ENCODE results near the gene BCORL1.

The BCORL1 gene

DNA sequence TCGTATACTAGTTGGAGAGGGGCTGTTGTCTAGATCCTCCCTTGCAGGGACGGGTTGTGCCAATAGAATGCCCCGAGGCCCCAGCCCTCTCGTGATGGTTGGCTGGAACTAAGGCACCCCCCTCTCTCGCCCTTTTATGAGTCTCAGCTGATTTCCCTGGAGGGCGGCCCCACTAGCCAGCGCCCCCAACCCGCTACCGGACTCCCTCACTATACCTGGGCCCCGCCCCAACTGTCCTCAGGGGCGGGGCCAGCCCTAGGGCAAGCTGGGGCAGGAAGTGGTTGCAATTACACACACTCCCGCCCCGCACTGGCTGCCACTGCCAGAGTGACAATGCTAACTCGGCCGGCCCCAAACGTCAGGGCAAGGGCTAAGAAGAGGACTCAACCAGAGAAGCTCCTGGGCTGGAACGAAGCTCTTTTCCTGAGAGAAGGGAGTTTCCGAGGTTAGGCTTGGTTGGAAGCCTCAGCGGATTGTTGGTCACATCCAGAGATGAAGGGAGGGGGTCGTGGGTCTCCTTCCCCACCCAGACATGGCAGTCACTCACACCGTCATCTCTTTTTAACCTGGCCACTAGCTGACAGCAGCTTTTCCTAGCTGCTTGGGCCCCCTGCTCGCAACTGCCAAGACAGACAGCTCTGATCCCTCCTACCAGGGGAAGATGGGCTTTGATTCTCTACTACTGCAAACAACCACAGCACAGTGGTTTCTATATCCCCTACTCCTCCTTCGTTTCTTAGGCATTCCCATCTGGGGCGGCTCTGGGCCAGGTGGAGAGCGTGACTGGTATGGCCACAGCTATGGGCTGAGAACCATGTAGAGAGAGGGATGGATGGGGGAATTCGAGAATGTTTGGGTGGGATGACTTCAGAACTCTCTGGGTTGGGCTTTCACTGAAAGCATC lies 21.0 kb upstream of the BCORL1 start:
- DNase-seq = no peak

DNA sequence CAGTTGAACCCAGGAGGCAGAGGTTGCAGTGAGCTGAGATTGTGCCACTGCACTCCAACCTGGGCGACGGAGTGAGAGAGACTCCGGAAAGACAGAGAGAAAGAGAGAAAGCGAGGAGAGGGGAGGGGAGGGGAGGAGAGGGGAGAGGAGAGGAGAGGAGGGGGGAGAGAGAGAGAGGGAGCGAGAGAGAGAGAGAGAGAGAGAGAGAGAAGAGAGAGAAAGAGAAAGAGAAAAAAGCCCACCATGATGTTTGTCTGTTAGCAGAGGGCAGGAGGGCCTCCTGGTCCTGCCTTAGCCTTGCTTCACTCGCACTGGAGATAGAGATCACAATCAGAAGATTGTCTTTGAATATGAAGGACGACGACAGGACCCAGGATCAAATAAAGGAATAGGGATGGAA lies 18.7 kb upstream of the BCORL1 start:
- no peak for DNase-seq

DNA sequence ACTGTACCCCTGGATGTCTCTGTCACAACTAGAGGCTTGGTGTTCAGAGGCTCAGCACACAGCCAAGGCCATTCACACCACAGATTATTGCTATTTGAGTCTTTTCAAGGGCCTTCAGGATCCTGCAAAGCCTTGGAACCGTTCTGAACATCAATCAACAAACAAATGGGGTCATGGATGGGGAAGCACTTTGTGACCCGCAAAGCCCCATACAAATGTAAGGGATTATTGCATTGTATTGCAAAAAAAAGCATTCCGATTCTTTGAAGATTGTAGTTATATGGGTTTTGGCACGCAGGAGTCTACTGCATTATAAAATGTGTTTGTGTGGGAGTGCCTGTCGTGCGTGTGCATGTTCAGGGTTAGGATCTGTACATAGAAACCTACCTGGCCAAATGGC lies 17.3 kb upstream of the BCORL1 start:
- DNase-seq = no peak

DNA sequence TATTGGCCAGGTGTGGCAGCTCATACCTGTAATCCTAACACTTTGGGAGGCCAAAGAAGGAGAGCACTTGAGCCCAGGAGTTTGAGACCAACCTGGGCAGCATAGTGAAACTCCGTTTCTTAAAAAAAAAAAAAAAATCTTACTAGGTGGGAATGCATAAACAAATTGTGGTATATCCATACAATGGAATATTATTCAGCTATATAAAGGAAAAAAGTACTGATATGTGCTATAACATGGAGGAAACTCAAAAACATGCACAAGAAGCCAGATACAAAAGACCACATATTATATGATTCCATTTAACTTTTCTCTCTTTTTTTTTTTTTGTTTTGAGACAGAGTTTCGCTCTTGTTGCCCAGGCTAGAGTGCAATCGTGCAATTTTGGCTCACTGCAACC lies 13.5 kb upstream of the BCORL1 start:
- no peak for DNase-seq

DNA sequence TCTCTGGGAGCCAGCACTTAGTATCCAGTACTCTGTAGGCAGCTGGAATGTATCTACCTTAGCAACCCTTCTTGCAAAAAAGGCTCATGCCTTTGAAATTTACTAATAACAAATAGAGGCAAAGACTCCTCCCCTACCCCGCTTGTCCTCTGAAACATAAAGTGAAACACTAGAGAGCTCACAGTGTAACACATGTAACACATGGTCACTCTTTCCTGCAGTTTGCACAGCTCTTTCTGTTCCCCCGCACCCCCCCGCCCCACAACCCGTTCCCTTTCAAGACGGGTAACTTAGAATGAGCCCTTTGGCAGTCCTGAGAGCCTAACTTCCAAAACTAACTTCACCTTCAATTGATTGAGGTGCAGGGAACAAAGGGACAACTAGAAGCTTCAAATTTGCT lies 6.0 kb upstream of the BCORL1 start:
- no peak for DNase-seq

DNA sequence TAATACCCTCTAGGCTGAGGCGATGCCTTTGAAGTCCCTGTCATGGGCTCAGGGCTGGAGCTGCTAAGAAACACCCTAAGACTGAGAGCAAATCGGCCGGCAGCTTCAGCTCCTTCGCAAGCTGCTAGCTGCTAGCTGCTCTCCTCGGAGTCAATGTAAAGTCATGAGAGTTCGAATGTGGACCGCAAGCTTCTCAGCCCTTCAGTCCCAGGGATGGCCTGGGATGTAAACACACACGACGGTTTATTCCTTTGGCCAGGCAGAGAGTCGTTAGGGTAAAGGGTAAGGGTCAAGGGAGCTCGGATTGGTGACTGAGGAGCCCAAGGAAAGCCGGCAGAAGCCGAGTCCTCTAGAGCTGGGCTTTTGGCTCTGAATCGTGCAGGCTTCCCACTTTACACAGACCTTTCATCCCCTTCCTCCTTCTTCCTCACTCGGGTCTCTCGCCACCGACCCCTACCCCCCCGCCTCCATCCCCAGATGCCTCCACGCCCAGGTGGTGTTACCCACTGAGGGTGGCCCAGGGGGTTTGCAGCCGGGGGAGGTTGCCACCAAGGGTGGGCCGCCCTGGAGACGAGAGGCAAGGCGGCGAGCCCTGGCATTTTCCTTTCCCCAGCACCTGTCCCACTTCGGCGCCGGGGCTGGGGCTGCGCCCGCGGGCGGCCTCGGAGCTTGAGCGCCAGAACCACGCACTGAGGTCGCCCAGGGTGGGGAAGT lies 3.1 kb upstream of the BCORL1 start:
- no peak for DNase-seq

DNA sequence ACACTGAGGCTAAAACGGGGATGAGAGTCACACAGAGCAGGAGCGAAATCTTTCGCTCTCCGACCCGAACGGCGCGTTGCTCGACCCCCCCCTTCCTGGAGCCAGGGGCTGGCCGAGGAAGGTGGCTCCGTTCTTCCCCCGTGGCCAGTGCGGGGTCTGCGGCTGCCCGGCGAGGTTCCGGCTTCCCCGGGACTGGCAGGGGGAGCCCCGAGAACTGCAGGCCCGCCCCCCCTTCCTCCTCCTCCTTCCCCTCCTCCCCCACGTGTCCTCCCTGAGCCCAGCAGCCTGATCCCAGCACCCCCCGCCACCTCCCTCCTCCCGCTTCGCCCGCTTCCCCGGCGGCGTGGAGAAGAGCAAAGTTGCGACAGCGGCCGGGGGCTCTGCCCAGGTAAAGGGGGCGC lies 2.4 kb upstream of the BCORL1 start:
- DNase-seq = no peak

DNA sequence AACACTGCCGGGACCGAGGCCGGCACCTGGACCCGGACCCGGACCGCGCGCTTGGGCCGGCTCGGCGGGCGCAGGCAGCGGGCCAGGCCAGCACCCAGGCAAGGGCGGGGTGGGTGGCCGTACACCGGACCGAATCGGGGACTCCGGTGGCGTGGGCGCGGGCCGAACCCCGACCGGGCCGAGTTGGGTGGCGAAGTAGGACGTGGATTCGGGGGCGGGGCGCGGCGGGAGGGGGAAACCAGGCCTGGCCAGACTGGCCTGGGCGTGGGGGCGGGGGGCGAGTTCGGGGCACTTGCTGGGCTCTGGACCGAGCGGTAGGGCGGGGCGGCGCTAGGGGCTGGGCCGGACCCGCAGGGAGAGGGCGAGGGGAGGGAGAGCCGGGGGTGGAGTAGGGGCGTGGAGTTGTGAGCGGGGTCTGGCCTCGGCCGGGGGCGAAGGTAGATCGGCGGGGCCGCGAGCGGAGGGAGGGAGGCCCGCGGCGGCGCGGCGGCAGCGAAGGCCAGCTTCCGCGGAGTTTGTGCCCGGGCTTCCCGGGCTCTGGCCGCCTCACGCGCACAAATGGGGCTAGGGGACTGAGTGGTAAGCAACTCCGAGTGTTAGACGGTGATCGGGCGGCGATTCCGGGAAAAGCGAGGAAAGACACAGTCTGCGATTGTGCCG lies 1.8 kb upstream of the BCORL1 start:
- DNase-seq = no peak

DNA sequence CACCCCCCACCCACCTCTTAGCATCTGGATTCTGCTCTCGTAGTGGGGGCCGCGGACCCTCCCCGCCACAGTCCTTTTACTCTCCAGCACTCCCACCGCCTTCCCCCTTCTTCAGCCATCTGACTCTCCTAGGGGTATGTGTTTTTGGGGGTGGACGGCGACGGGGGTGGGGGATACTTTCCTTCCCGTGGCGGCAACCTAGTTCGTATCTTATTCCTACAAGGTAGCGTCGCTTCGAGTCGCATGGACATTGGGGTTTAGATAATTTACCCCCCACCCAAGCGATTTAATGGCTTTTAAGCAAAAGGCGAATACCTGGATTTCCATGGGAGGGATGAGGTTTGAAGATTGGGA lies 1.3 kb upstream of the BCORL1 start:
- no peak for DNase-seq

DNA sequence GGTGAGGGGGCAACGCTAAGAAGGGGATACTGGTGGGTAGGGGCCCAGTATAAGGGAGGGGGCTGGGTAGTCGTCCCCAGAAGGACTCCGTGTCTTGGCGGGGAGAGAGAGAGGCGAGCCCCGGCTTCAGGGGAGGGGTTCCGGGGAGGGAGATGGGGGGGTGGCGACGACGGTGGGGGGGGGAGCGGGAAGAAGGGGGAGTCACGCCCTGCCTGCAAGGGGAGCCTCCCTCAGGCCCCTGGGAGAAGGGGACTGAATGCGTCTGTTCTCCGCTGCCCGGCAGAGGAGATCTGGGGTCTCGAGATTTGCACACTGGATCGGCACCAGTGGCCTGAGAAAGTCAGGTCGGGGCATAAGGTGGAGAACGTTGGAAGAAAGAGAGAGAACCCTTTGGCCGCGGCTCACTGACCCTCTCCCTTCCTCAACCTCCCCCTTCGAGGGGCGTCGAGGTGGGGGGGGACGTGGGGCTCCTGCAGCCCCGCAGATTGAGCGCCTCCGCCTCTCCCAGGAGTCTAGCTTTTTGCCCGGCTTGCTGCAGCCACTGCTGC lies 609 bp upstream of the BCORL1 start:
- DNase-seq = no peak

DNA sequence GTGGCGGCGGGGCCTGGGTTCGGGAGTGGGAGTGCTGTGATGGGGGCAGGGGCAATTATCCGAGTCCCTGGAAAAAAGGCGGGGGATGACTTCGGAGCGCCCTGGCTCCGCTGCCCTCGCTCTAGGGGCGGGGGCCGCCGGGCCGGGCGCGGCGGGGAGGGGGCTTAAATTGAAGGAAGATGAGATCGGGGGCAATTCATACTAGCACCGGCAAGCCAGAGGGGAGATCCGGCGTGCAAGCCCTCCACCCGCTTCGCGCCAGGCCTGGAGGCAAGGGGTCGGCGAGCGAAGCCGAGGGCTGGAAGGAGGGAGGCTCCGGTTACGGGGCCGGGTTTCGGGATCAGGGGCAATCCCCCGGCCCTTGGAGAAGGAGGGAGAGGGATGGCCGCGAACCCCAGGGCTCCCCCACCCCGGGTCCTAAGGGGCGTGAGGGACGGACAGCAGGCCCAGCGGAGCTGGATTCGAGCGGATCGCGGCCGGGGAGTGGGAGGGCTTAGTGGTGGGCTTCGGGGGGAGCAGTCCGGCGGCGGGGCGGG lies 1.2 kb downstream of the BCORL1 start:
- no peak for DNase-seq

DNA sequence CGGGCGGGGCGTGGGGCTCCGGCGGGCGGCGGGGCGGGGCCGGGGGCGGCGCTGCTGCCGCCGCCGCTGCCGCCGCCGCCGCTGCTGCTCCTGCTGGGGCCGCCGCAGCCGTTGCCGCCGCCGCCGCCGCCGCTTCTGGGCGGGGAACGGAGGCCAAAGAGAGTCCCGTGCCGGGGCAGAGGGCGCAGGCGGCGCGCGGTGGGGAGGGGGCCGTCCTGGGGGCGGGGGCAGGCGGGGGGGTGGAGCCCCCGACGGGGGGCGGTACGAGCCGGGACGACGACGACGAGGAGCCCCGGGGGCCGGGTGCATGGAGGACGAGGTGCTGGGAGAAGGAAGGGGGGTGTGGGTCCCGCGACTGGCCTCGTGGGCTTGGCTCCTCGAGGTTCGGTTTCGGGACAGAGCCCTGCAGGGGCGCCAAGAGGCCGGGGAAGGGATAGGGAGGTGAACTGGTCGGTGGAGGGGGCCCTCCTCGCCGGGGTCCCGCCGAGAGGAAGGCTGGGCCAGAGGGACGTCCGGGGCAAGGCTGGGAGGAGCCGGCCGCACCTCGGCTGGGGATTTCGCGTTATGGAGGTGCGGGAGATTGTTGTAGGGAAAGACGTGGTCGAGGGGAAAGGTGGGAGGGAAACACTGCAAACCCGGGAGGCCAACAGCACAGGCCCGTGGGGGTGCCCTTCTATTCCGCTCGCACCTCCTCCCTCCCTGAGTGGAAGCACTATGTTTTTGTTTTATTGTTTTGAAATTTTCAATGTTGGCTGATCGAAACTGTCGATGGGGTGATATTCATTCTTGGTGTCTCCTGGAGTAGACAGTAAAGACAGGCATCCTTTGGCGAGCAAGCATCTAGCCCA lies 1.9 kb downstream of the BCORL1 start:
- no peak for DNase-seq

DNA sequence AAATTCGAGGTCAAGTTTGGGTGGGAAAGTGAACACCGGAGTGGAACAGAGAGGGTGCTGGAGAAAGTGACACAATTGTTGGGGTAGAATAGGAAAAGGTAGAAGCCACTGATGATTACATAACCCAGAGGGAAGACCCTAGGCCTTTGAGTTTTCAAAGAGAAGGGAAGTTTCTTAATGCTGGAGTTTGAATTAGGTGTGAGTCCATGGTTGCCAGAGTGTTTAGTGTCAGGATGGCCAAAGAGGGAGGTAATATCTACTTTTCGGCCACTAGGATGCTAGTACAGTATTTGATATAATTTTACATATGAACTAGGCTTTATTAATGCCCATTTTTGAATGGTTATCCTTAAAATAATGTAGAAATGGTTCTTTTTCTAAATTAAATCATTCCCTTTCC lies 5.4 kb downstream of the BCORL1 start:
- DNase-seq = no peak

DNA sequence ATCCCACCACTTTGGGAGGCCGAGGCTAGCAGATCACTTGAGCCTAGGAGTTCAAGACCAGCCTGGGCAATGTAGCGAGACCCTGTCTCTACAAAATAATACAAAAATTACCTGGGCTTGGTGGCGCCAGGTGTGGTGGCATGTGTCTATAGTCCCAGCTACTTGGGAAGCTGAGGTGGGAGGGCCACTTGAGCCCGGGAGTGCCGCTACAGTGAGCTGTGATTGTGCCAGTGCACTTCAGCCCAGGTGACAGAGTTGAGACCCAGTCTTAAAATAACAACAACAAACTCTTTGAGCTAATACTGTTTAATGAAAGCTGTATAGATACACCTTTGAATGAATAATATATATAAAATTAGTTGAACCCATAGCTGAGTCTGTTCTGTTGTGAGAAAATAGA lies 9.7 kb downstream of the BCORL1 start:
- no peak for DNase-seq

DNA sequence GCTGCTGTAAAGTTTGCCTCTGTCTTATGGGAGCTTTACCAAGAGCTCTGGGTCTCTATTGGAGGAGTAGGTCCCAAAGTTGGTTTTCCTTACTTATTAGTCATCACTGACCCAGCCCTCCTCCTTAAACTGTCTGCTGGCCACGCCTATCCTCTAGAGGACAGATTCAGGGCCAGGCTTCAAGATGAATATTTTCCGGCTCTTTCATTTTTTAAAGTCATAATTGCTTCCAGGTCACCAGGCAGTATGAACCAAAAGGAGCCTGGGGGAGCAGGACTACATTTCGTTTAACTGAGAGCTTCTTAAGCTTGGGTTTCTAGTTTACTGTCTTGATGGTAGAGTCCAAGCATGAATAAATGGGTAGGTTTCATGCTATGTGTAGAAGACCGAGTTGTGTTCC lies 13.7 kb downstream of the BCORL1 start:
- peak; percentile 83 for DNase-seq

DNA sequence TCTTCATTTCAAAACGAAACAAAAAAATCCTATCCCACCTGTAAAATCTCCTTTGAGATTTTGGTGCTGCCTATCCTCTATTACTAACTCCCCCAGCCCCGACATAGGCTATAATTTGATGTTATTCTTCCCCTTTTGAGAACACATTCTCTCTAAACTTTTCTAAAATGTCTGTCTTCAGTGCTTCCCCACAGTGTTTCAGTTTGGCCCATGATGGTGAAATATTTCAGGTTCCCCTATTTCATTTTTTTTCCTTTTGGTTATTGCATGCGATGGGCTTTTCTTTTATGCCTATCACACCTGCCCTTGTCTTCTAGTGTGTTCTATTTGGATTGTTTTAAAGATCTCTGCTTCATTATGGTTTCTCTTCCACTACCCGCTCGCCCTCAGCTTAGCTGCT lies 14.7 kb downstream of the BCORL1 start:
- DNase-seq = no peak

DNA sequence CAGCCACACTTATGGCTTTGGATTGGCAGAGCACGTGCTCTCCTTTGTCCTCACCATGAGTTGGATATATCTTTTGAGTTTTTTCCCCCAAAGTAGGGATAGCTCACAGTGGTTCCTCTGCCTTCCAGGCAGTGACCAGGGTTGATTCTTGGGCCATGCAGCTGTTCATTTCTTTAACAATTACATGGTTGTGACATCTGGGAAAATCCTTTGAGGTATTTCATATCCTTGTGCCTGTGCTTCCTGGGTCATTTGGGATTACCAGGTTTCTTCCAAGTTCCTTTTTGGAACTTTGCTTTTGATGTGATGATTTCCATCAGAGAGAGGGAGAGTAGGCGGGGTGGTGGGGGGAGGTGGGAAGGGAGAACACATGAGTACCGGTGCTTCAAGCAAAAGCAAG lies 15.6 kb downstream of the BCORL1 start:
- DNase-seq = no peak

DNA sequence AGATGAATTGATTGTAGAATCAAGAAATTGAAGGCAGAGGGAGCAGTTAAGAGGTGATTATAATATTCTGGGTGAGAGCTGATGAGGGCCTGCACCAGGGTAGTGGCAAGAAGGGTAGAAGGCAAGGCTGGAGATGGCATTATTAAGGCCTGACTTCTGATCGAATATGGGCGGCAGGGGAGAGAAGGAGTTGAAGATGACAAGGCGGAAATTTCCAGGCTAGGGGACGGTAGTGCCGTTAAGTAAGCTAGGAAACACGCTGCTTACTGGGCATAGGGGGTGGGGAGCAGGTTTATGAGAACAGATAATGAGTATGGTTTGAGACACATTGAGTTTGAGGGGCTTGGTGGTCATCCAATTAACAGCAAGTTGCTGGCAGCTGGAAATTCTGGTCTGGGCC lies 19.5 kb downstream of the BCORL1 start:
- DNase-seq = no peak

DNA sequence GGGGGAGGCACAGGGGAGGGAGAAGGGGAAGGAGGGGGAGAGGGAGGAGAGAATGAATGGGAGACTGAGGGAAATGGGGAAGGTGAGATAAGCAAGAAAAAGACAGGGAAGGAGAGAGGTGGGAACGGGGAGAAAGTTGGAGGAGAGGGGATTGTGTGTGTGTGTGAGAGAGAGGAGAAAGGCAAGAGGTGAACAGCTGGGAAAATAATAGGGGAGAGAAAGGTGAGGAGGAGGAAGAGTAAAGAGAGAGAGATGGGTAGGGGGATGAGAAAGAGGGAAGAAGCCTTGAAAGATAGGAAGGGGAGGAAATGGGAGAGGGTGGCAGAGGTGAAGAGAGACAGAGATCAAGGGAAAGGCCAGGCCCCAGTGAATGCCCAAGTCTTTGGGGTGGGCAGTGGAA lies 20.1 kb downstream of the BCORL1 start:
- no peak for DNase-seq

DNA sequence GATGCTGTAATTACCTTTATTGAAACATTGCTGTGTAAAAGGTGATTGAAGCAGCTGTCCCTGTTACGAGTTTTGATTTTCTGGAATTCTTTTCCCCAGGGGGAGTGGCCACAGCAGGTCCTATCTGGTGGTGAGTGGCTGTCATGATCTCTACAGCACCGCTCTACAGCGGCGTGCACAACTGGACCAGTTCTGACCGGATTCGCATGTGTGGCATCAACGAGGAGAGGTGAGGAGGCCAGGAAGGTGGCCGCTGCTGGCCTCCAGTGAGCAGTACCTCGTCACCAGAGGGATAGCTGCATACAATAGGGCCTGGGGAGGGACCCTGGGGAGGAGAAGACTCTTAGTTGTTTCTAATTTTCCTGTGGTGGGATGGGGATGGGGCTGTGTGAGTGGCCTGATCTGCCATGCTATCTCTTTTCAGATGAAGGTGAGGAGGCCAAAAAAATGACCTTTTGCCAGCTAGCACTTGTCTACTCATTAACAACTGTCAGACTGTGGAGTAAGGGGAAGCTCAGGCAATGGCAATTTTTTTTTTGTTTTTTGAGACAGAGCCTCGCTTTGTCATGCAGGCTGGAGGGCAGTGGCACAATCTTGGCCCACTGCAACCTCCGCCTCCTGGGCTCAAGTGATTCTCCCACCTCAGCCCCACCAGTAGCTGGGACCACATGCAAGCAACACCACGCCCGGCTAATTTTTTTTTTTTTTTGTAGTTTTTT lies 22.8 kb downstream of the BCORL1 start:
- no peak for DNase-seq

DNA sequence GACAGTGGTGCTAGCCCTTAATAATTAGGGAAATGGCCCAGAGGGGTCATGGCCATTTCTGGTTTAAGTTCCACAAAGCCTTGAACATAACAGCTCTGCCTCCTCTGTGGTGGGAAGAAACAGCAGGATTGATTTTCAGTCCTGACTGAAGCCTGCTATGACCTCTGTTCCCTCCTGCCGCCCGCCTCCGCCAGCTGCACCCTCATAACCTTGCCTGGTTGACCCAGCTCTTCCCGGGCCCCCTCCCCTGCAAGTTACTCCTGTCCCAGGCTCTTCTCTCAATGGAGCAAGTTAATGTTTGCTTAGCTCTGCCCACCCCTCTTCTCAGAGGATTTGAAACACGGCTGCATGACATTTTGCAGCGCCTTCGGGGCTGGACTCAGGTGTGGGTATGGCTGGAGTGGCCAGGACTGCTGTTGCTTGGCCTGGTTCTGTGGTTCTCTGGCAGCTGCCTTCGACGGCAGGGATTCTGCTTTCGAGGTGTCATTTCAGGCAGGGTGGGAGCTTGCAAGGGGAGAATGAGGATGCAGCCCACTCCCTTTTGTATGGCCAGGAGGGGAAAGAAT lies 27.3 kb downstream of the BCORL1 start:
- no peak for DNase-seq
